Colonic mucosa (tissue), 4 donors: Measurements from ENCODE around the gene DOP1B. TPM values are rescaled to one million over a fixed set of nuclear protein-coding genes. Genes with fewer than 3 reads are reported as not detected.

Experiments used
- DNase-seq: peaks from one replicate; pipeline ENCODE4 v3.0.0-alpha.2; 2020
- H3K27ac ChIP-seq: fragments of 200-600 bp; one replicate; pipeline ENCODE4 v1.8.0; 2021
- H3K27me3 ChIP-seq: fragments of 200-600 bp; one replicate; pipeline ENCODE4 v1.8.0; 2021
- H3K36me3 ChIP-seq: fragments of 200-600 bp; one replicate; pipeline ENCODE4 v1.8.0; 2021
- H3K4me1 ChIP-seq: fragments of 200-600 bp; one replicate; pipeline ENCODE4 v1.8.0; 2021; ENCODE audit warnings: mild to moderate bottlenecking
- H3K4me3 ChIP-seq: fragments of 200-600 bp; one replicate; pipeline ENCODE4 v1.8.0; 2021
- H3K9ac ChIP-seq, 2 donors: one replicate each; pipeline ENCODE4 v1.7.0; 2013; ENCODE audit warnings: control low read depth in 2 of 2, low read depth in 2 of 2, low read length in 2 of 2
- H3K9me3 ChIP-seq: fragments of 200-600 bp; one replicate; pipeline ENCODE4 v1.8.0; 2021
- CTCF ChIP-seq: fragments of 200-600 bp; IDR thresholded peaks from one replicate; pipeline ENCODE4 v1.8.0; 2022; ENCODE audit warnings: antibody characterized with exemption, mild to moderate bottlenecking
- intact Hi-C: fragments of 100-400 bp; cut with DNase I; formaldehyde crosslinking; loops from one replicate; pipeline ENCODE4 v1.14.1; 2022
- total RNA-seq, 2 donors: library from RNA; stranded (reverse); fragmentation: NEBNext Ultra II Directional in 1 of 2; extraction: Animal tissue kit (Norgen Biotek cat#: 25700) in 1 of 2; gene quantifications; one replicate each; pipeline ENCODE4 v1.2.1, GENCODE V29; 2021
- donor health status: healthy.
- donor health status: DM: no; HTN: no; CAD: no.
- donor health status: DM: no; HTN: no; CAD: no.

The DOP1B gene
- total RNA-seq, 2 donors from 2014 or later: 72.5 to 78.8 TPM

GRCh38 chr21:36185523-36185922 lies 28.9 kb downstream of the DOP1B start:
- Histone ChIP-seq H3K27me3 (no peaks in the 10 kb centered on the region), H3K36me3 (no peaks in the 10 kb centered on the region), H3K4me1 (no peaks in the 10 kb centered on the region), H3K27ac (no peak overlapping the region), H3K9ac (peak overlapping the region in 1 of 2 donors; percentile 5), H3K4me3 (no peak overlapping the region), H3K9me3 (no peaks in the 10 kb centered on the region)
- no peak for TF ChIP-seq CTCF
- intact Hi-C loops: no loop called here
- no peak for DNase-seq

GRCh38 chr21:36186081-36186480 lies 29.5 kb downstream of the DOP1B start:
- H3K4me1 ChIP-seq: no peaks in the 10 kb centered on the region
- intact Hi-C loops: no loop called here
- no peak for TF ChIP-seq CTCF
- H3K4me3 ChIP-seq: no peak overlapping the region
- no peaks in the 10 kb centered on the region for H3K9me3 ChIP-seq
- no peak for DNase-seq
- no peak overlapping the region for H3K27ac ChIP-seq
- H3K36me3 ChIP-seq: no peaks in the 10 kb centered on the region
- H3K9ac ChIP-seq: no peak overlapping the region
- no peaks in the 10 kb centered on the region for H3K27me3 ChIP-seq

GRCh38 chr21:36186506-36187399 lies 30.1 kb downstream of the DOP1B start:
- no peak for DNase-seq
- no peak overlapping the region for H3K9ac ChIP-seq
- no peak overlapping the region for H3K4me3 ChIP-seq
- no peak overlapping the region for H3K27ac ChIP-seq
- H3K36me3 ChIP-seq: no peaks in the 10 kb centered on the region
- H3K27me3 ChIP-seq: no peaks in the 10 kb centered on the region
- no peaks in the 10 kb centered on the region for H3K9me3 ChIP-seq
- TF ChIP-seq CTCF: no peak
- no peaks in the 10 kb centered on the region for H3K4me1 ChIP-seq
- intact Hi-C loops: no loop called here

GRCh38 chr21:36188081-36188681 lies 31.6 kb downstream of the DOP1B start:
- Histone ChIP-seq H3K36me3 (no peaks in the 10 kb centered on the region), H3K27me3 (no peaks in the 10 kb centered on the region), H3K9ac (peak overlapping the region in 1 of 2 donors; percentile 67), H3K9me3 (no peaks in the 10 kb centered on the region), H3K4me3 (no peak overlapping the region), H3K27ac (peak overlapping the region; percentile 60), H3K4me1 (no peaks in the 10 kb centered on the region)
- no peak for TF ChIP-seq CTCF
- peak; percentile 89 for DNase-seq
- intact Hi-C loops: no loop called here

- no peaks in the 10 kb centered on the region for H3K27me3 ChIP-seq
- peak overlapping the region; percentile 60 for H3K27ac ChIP-seq
- DNase-seq: no peak
- H3K4me1 ChIP-seq: no peaks in the 10 kb centered on the region
- no peaks in the 10 kb centered on the region for H3K9me3 ChIP-seq
- no peak for TF ChIP-seq CTCF
- peak overlapping the region in 1 of 2 donors; percentile 67 for H3K9ac ChIP-seq
- no peak overlapping the region for H3K4me3 ChIP-seq
- intact Hi-C loops: no loop called here
- no peaks in the 10 kb centered on the region for H3K36me3 ChIP-seq
Measured at GRCh38 chr21:36188937-36189336, 32.3 kb downstream of the DOP1B start.
